Adipocyte (in vitro differentiated cells): ENCODE data around the gene POLA2.
"Not testable (repeated sequence)": the region's sequence is repeated elsewhere in the genome, so short reads cannot be mapped to it uniquely, and the experiment has no call there.

Experiments used
- DNase-seq: peaks from one replicate; pipeline ENCODE4 v3.0.0-alpha.2; 2015; ENCODE audit warnings: low read depth
- H3K27me3 ChIP-seq: replicated peaks from 2 replicates; pipeline ENCODE4 v1.7.0; 2013; ENCODE audit warnings: mild to moderate bottlenecking, low read length, moderate library complexity; ENCODE audit not compliant: control insufficient read depth, insufficient read depth
- H3K36me3 ChIP-seq: 2 replicates; pipeline ENCODE4 v1.7.0; 2013; ENCODE audit warnings: low read length, mild to moderate bottlenecking, moderate library complexity; ENCODE audit not compliant: control insufficient read depth, insufficient read depth, severe bottlenecking
- H3K4me1 ChIP-seq: 2 replicates; pipeline ENCODE4 v1.7.0; 2013; ENCODE audit warnings: mild to moderate bottlenecking, low read length, moderate library complexity; ENCODE audit not compliant: control insufficient read depth, insufficient read depth
- H3K4me3 ChIP-seq: 2 replicates; pipeline ENCODE4 v1.7.0; 2013; ENCODE audit warnings: mild to moderate bottlenecking, low read length, moderate library complexity
- H3K9ac ChIP-seq: 2 replicates; pipeline ENCODE4 v1.7.0; 2013; ENCODE audit warnings: mild to moderate bottlenecking, low read length, moderate library complexity
- H3K9me3 ChIP-seq: 2 replicates; pipeline ENCODE4 v1.7.0; 2013; ENCODE audit warnings: mild to moderate bottlenecking, low read length, moderate library complexity; ENCODE audit not compliant: control insufficient read depth

Gene POLA2

DNA sequence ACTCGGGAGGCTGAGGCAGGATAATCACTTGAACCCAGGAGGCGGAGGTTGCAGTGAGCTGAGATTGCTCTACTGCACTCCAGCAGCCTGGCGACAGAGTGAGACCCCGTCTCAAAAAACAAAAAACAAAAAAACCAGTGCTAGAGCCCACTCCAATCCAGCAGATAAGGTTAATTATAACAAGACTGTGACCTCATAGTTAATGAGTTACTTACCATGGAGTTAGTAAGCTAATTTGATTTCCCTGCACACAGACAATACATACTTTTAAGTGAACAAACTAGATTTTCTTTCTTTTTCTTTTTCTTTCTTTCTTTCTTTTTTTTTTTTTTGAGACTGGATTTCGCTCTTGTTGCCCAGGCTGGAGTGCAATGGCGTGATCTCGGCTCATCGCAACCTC, 16.7 kb upstream of the POLA2 start:
- H3K4me1 ChIP-seq, H3K9ac ChIP-seq, H3K9me3 ChIP-seq, H3K4me3 ChIP-seq, H3K36me3 ChIP-seq, DNase-seq: not testable (repeated sequence)
- H3K27me3 ChIP-seq: peaks cover 17% of the 10 kb centered on the region

DNA sequence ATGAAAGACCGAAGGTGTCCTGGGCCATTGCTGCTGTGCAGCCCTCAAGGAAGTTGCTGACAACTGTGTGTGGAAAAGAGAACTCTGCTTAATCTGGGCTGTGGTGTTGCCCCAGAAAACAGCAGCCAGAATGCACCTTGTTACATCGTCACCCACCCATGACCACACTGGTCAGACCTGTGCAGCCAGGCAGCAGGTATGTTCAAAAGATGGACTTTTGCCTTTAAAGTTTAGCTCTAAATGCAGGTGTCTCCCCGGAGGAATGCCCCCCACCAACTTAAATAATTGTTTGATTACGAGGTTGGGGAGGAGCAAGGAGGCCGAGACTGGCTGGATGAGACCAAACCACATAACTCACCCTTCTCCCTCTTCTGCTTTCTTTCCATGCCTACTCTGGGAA, 15.3 kb upstream of the POLA2 start:
- no peaks in the 10 kb centered on the region for H3K9me3 ChIP-seq
- H3K4me1 ChIP-seq: no peaks in the 10 kb centered on the region
- no peak for DNase-seq
- no peaks in the 10 kb centered on the region for H3K36me3 ChIP-seq
- peaks cover 17% of the 10 kb centered on the region for H3K27me3 ChIP-seq
- no peak overlapping the region for H3K9ac ChIP-seq
- H3K4me3 ChIP-seq: no peak overlapping the region

- H3K4me1 ChIP-seq, H3K36me3 ChIP-seq, H3K9ac ChIP-seq, H3K4me3 ChIP-seq, H3K9me3 ChIP-seq, H3K27me3 ChIP-seq, DNase-seq: not testable (repeated sequence)
These were observed 13.5 kb upstream of the POLA2 start for GRCh38 chr11:65248184-65248710.

DNA sequence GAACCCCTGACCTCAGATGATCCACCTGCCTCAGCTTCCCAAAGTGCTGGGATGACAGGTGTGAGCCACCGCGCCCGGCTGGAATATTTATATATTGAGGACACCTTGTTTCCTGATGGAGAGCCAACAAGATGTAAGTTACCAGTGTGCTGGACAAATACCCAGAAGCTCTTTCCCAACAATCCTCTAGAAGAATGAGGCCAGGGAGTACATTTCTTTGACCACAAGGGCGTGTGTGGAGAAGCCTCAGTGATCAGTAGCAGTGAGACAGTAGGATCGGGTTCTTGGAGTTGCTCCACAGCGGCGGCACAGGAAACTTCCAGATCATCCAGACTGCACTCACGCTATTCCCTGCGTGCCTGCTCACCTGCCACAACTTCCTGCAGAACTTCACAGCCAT, 10.3 kb upstream of the POLA2 start:
- Histone ChIP-seq H3K4me1 (peaks cover 3% of the 10 kb centered on the region), H3K27me3 (peaks cover 6% of the 10 kb centered on the region), H3K36me3 (no peaks in the 10 kb centered on the region), H3K4me3 (no peak overlapping the region), H3K9me3 (no peaks in the 10 kb centered on the region), H3K9ac (no peak overlapping the region)
- peak; percentile 22 for DNase-seq

DNA sequence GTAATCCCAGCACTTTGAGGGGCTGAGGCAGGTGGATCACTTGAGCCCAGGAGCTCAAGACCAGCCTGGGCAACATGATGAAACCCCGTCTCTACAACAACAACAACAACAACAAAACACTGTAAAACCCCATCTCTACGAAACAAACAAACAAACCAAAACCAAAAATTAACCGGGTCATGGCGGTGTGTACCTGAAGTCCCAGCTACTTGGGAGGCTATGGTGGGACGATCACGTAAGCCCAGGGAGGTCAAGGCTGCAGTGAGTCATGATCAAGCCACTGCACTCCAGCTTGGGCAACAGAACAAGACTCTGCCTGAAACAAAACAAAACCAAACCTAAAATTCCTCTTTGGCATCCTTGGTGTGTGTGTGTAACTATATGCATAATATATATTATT, 7.0 kb upstream of the POLA2 start:
- no peaks in the 10 kb centered on the region for H3K27me3 ChIP-seq
- H3K9me3 ChIP-seq: no peaks in the 10 kb centered on the region
- no peak overlapping the region for H3K9ac ChIP-seq
- no peaks in the 10 kb centered on the region for H3K36me3 ChIP-seq
- no peak overlapping the region for H3K4me3 ChIP-seq
- DNase-seq: no peak
- peaks cover 3% of the 10 kb centered on the region for H3K4me1 ChIP-seq

DNA sequence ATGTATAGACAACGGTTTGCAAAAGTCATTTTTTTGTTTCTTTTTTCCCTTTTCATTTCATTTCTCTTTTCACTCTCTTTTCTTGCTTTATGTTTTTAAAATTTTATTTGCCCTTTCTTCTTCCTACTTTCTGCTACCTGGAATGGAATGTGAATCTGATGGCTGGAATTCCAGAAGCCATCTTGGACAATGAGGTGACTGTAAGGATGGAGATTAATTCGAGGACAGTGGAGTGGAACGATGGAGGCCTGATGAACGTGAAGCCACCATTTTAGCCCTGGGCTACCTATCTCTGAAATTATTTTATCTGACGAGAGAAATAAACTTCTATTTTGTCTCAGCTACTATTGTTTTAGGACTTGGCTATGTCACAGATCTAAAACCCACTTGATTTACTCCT, 2.8 kb upstream of the POLA2 start:
- Histone ChIP-seq H3K9ac (no peak overlapping the region), H3K4me3 (no peak overlapping the region), H3K27me3 (no peaks in the 10 kb centered on the region), H3K4me1 (peaks cover 15% of the 10 kb centered on the region), H3K9me3 (no peaks in the 10 kb centered on the region), H3K36me3 (no peaks in the 10 kb centered on the region)
- DNase-seq: no peak

DNA sequence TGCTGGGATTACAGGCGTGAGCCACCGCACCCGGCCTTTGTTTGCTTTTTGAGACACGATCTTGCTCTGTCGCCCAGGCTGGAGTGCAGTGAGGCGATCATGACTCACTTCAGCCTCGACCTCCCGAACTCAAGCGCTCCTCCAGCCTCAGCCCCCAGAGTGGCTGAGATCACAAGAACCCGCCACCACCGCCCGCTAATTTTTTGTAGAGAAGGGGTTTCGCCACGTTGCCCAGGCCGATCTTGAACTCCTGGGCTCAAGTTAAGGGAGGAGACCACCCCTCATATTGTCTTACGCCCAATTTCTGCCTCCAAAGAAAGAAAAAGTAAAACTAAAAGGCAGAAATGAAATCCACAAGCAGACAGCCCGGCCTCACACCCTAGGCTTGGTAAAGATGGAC, 1.5 kb upstream of the POLA2 start:
- no peaks in the 10 kb centered on the region for H3K27me3 ChIP-seq
- no peak overlapping the region for H3K9ac ChIP-seq
- H3K36me3 ChIP-seq: no peaks in the 10 kb centered on the region
- H3K4me1 ChIP-seq: peaks cover 15% of the 10 kb centered on the region
- no peaks in the 10 kb centered on the region for H3K9me3 ChIP-seq
- no peak overlapping the region for H3K4me3 ChIP-seq
- DNase-seq: no peak

DNA sequence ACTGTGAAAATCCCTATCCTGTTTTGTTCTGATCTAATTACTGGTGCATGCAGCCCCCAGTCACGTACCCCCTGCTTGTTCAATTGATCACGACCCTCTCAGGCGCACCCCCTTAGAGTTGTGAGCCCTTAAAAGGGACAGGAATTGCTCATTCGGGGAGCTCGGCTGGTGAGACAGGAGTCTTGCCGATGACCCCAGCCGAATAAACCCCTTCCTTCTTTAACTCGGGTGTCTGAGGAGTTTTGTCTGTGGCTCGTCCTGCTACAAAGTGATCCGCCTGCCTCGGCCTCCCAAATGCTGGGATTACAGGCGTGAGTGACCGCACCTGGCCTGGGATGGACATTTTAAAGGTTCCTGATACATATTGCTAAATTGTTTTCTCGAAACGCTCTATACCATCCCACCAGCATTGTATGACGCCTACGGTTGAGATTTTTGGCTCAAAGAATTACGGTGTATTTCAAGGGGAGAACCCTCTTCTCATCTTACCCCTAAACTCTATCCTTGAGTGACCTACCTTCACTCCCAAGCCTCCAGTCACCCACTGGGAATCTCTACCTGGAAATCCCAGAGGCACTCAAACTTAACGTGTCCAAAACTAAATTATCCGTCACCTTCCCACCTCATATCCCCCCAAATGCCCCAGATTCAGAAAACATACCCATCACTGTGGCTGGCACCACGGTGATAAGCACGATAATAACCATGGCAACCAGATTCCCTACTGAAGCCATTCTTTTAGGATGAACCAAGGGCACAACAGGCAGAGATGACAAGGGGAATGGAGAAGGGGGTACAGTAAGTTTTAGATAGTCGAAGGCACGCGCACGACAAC, 789 bp upstream of the POLA2 start:
- peak overlapping the region; percentile 89 for H3K4me3 ChIP-seq
- DNase-seq: no peak
- no peaks in the 10 kb centered on the region for H3K9me3 ChIP-seq
- peaks cover 15% of the 10 kb centered on the region for H3K4me1 ChIP-seq
- peak overlapping the region; percentile 93 for H3K9ac ChIP-seq
- no peaks in the 10 kb centered on the region for H3K36me3 ChIP-seq
- H3K27me3 ChIP-seq: no peaks in the 10 kb centered on the region

DNA sequence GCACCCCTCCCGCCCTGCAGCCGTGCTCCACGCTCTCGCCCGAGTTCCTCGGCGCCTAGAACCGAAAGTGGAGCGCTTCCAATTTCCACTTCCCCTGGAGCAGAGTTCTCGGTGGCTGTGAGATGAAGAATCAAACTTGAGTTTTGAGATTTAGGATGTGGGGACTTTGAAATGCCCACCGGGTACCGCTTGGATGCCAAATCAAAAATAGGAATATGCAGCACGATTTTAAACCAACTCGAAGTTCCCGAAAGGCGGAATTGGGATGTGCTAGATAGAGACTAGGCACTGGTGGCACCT, 569 bp downstream of the POLA2 start:
- Histone ChIP-seq H3K9me3 (no peaks in the 10 kb centered on the region), H3K36me3 (peaks cover 3% of the 10 kb centered on the region), H3K27me3 (no peaks in the 10 kb centered on the region), H3K4me1 (peaks cover 15% of the 10 kb centered on the region), H3K9ac (peak overlapping the region; percentile 93), H3K4me3 (peak overlapping the region; percentile 89)
- DNase-seq: peak; percentile 81

GRCh38 chr11:65262776-65263175, 1.0 kb downstream of the POLA2 start:
- peaks cover 15% of the 10 kb centered on the region for H3K4me1 ChIP-seq
- H3K36me3 ChIP-seq: peaks cover 5% of the 10 kb centered on the region
- no peak for DNase-seq
- H3K9me3 ChIP-seq: no peaks in the 10 kb centered on the region
- peak overlapping the region; percentile 93 for H3K9ac ChIP-seq
- H3K4me3 ChIP-seq: peak overlapping the region; percentile 89
- no peaks in the 10 kb centered on the region for H3K27me3 ChIP-seq

DNA sequence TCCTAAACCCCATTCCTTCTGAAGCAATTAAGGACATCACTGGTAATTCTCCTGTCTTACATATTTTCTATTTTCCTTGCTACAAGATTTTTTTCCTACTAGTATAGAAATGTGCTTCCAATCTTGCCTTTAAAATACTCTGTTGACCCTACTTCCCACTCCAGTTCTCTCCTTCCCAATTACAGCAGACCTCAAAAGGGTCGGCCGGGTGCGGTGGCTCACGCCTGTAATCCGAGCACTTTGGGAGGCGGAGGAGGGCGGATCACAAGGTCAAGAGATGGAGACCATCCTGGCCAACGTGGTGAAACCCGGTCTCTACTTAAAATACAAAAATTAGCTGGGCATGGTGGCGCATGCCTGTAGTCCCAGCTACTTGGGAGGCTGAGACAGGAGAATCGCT, 3.0 kb downstream of the POLA2 start:
- H3K9ac ChIP-seq, H3K4me3 ChIP-seq, H3K27me3 ChIP-seq, H3K9me3 ChIP-seq, DNase-seq: not testable (repeated sequence)
- peaks cover 16% of the 10 kb centered on the region for H3K36me3 ChIP-seq
- H3K4me1 ChIP-seq: peaks cover 15% of the 10 kb centered on the region

DNA sequence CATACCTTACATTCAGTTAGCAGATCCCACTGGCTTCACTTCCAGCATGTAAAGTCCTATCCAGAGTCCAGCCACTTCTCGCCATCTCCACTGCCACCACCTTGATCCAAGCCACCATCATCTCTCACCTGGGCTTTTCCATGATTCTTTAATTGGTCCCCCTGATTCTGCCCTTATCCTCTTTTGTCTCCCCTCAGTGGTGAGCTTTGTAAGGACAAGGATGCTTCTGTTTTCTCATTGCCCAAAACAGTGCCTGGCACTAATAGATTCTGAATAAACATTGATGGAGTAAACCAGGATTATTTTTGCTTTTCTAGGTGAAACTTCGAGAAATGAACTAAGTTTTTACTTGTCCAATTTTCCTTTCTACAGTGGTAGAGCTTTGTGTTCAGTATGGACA, 4.4 kb downstream of the POLA2 start:
- H3K9me3 ChIP-seq: no peaks in the 10 kb centered on the region
- H3K36me3 ChIP-seq: peaks cover 23% of the 10 kb centered on the region
- H3K9ac ChIP-seq: no peak overlapping the region
- no peak for DNase-seq
- H3K4me1 ChIP-seq: peaks cover 10% of the 10 kb centered on the region
- H3K27me3 ChIP-seq: no peaks in the 10 kb centered on the region
- H3K4me3 ChIP-seq: no peak overlapping the region
